GF-D8 (cell line): ENCODE results near the gene FSD1.

Experiments used
- DNase-seq: peaks from one replicate; lab custom pipeline; 2025; lab: John Stamatoyannopoulos, UW

Gene FSD1

DNA sequence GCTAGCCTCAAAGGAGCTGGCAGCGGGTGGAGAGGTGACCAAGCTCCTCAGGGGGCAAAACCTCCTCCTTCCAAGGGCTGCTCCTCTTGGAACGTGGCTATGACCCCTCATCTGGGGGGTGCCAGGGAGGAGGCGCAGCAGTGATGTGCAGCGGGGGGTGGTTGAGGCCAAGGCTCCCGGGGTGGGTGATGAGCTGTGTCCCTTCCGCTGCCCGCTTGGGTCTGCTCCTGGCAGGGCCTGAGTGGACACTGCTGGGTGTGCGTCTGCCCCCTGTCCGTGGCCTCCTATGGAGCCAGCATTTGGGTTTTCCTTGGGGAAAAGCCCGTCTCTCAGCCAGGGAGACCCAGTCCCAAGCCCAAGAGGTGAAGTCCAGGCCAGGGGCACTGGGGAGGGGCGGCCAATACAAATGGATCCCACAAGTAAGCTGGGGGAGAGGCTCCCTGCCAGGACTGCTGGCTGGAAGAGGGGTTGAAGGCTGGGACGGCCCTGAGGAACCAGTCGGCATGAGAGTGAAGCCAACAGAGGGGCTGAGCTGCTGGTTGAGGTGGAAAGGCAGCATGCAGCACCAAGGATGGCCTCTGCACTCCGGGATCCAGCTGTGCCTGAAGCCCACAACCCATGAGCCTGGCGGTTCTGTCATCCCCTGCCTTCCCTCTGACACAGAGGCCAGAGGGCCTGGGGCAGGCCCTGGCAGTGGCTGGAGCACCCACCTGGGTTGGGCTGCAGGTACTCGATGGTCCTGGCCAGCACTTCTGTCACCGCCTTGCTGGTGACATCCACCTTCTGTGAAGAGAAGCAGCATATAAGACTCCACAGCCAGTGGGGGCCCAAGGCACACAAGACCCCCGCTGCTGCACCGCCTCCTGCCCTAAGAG is 61.6 kb downstream of the FSD1 start:
- no peak for DNase-seq

DNA sequence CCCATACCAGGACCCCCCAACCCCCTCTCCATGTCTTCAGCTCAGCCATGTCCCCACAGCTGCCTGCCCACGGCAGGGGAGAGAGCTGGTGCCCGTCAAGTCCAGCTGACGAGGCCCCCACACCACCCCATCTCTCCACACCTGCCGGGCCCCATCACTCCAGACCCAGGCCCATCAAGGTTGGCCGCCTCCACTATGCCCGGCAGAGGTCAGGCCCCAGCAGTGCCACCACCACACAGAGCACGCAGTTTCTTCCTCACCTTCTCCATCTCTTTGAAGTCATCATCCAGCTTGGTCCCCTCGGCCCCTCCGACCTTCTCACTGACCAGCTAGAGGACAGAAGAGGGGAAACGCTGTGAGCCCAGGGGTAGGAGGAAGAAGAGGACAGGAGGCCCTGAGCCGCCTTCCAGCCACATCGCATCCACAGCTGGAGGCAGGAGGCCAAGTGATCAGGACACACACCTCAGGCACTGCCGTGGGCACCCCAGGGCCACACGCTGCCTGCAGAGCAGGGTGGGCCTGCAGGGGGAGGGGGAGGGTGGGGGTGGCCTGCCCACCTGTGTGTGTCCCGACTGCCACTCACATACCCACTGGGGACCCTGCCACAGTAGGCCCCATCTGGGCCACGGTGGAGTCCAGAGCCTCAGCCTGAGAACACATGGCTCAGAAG is 62.4 kb downstream of the FSD1 start:
- no peak for DNase-seq

DNA sequence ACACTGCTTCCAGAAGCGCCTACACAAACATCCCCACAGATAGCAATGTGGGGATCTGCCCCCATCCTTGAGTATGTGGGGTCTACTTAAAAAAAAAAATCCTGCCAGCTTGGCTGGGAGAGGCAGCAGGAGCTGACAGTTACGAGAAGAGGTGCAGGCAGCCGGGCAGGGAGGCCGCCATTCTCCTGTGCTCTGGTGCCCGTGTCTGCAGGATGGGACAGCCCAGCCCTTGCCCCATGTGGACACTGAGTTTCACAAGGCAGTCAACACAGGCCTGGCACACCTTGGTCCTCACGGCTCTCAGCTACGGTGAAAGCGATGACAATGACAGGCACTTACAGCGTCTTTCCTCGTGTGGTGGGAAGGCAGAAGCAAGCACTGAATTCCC is 62.9 kb downstream of the FSD1 start:
- no peak for DNase-seq

DNA sequence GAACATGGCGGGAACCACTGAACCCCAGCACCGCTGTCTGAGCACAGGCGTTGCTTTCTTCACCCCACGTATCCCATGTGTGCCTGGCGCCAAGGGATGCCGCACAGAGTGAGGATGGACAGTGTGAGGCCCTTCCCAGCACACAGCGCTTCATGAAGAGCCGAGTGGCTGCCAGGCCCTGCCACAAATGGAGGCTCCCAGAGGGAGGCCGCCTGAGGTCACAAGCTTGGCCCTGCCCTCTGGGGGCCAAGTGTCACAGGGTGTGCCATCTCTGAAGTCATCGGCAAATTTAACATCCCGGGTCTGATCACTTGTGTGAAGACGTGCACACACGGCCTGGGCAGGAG is 63.4 kb downstream of the FSD1 start:
- DNase-seq, result no peak

DNA sequence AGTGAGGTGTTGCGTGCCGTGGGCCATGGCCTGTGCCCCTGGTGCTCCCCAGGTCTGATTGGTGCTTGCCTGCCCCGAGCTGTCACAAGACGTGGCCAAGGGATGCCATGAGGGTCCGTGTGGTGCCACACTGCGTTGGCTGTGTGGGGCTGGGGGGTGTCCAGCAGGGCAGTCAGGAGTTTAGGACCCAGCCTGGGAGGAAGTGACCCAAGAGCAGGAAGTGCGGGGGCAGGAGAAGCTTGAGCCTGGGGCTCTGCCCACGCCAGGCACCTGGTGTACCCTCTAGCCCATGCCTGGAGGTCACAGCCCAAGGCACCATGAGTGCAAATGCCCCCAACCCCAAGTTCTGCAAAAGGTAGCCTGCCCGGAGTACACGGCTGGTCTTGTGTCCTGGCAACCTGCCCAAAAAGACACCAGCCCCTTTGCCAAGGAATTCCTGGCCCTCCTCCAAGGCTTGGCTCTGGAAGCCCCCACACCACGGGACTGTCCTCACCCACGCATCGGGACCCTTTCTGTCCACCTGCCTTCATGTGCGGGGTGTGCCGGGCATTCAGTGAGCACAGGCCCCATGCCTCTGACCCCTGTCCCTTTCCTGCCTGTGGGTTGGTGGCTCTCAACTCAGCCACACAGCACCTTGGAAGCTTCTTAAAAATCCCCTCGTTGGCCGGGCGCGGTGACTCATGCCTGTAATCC is 63.9 kb downstream of the FSD1 start:
- peak; percentile 43 for DNase-seq

DNA sequence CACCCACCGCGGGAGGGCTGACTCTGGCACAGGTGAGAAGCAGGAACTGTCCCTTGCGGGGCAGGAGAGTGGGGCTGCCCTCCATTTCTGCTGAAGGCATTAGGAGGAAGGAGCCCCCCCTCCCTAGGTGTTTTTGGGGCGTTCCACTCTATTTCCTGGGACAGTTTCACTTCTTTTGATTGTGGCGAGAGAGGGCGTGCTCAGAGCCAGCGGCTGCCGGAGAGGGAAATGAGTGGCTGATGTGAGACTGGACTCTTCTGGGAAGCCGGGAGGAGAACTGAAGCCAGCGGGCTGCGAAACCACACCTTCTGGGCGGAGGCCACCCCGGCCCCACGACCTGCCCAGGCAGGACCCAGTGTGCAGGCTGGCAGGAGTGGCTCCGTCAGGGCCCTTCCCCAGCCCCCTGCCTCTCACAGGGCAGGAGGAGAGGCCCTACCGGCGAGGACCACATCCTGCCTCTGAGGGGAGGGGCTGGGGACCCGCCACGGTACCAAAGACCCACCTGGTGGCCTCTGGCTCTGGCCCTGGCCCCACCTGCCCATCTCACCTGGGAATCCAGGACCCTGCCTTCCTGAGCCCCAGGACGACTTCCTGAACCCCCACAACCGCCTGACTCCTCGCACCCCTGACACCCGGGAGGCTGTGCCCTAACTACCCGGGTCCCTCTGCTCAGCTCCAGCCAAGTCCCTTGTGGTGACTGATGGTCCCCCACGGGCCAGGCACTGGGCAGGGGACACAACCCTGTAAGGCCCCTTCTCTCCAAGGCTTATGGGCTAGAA is 64.9 kb downstream of the FSD1 start:
- DNase-seq, result peak; percentile 55

DNA sequence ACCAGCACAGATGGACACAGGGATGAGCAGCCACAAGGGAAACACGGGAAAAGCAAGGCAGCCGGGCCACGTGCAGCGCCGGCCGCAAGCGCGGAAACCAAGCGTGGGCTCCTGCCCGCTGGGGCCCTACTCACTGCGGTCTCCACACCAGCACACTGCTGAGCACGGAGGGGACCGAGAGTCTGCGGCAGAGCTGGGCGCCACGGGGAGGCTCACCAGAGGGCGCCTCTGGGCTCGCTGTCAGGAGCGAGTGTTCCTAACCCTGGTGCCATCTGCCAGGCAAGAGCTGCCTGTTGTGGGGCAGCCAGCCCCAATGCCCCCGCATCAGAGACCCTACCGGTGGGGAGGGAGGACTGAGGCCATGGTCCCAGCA is 65.5 kb downstream of the FSD1 start:
- peak; percentile 54 for DNase-seq

DNA sequence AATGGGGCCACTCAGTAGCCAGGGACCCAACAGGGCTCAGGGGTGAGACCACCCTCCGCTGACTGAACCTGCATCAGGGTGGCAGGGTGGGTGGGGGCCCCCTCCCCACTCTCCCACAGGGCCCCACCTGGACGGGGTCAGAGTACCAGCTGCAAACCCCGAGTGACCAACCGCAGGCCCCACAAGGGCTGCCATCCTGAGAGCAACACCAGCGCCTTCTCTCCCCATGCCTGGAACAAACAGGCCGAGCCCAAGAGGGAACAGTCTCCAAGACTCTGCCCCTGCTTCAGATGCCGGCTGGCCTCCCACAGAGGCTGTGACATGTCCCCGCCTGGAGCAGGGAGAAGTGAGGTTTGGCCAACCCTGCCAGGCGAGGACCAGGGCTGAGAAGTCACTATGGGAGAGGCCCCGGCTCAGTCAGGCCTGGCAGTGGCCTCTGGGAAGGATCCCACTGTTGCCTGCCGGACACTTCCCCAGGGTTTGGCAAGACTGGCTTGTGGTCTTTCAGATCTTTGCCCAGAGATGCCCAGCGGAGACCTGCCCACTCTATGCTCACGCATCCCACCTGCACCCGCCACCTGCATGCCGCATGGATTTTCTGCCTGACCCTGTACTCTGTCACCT is 66.1 kb downstream of the FSD1 start:
- no peak for DNase-seq

DNA sequence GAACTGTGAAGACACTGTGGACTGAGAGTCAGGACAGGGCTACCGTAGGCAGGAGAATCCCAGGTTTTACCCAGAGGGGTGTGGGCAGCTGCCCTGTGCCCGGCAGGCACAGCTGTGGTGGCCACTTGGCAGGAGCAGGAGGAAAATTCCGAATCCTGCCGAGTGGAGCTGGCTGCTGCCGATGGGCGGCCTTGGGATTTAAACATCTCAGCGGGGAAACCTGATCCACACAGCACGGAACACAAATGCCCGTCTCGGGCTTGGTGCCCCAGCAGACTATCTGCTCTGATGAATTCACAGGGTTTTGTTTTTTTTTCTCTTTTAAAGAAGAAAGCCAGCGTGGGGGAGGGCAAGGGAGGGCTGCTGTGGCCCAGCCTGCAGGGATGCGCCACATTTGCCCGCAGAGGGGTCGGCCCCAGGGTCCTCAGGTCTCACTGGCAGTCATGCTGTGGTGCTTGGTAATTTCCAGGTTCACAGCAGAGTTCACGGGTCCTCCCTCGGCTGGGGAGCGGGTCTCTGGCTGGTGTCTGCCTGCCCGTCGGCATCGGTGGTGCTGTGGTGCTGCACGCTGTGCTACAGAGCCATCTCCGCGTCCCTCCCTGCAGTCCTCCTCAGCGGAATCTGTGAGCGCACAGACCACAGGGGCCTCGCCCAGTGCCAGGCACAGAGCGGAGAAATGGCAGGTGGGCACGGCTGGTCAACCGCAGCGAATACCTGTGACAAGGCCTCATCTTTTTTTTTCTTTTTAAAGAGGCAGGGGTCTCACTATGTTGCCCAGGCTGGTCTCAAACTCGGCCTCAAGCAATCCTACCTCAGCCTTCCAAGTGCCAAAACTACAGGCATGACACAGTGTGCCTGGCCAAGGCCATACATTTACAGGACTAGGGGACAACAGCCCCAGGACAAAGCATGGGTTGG is 67.1 kb downstream of the FSD1 start:
- no peak for DNase-seq

DNA sequence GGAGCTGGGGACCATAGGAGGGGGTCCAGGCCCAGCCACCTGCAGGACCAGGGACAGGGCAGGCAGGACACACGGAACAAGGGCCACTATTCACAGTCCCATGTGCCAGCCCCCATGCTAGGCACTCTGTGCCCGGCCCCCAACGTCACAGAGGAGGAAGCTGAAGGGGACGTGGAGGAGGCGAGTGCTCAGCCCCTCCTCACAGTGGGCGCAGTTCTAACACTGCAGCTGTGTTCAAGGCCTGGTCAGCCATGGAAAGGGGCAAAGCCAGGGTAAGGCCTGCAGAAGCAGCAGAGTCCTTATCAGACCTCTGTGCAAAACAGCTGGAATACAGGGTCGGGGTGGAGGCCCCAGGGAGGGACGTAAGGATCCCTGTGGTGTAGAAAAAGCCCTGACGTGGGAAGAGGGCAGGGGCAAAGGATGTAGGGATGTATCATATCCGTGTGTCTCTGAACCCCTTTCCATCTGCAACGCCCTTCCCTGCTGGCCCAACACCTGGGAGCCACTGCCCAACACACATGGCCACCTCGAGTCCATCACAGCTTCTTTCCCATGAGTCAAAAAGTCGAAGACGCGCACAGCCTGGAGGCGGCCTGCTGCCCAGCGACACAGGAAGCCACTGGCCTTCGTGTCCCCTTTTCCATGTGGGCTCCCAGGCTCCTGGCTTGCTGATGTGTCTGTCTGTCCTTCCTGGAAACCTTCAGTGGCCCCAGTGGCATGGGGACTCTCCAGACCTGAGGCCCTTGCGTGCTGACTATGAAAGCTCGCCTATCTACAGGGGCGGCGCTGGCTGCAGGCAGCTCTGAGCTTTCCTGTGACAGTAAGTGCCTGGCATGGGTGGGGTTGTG is 68.0 kb downstream of the FSD1 start:
- no peak for DNase-seq

DNA sequence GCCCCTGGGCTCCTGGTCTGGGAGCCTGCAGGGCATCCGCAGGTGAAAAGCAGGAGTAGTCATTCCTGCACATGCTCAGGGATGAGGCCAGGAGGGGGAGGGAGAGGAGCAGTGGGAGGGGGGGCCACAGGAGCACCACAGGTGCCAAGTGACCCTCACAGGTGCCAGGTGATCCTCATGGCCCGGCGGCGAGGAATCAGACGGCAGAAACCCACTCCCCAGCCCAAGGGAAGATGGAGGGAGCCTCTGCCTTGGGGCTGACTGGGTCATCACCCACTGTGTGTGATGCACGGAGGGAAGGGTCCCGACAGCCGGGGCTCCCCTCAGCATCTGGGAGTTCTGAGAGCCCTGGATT is 68.6 kb downstream of the FSD1 start:
- DNase-seq, result no peak
